HEK293 (cell line): ENCODE measurements around the gene GOLT1A.

Experiments
- CTCF ChIA-PET: fragments of 350-600 bp; formaldehyde crosslinking; extraction: SDS; loops from one replicate; lab custom pipeline; 2021; ENCODE audit warnings: antibody characterized with exemption; lab: Yijun Ruan, JAX
- POLR2A ChIA-PET: fragments of 300-600 bp; formaldehyde crosslinking; extraction: SDS; loops from one replicate; lab custom pipeline; 2020; ENCODE audit warnings: antibody characterized with exemption, inconsistent platforms; lab: Yijun Ruan, JAX
- H3K27ac ChIP-seq: fragments of 200-500 bp; sonication (Bioruptor generic); 2 replicates; pipeline ENCODE4 v1.5.1; 2014; ENCODE audit warnings: low read depth, low read length, control low read depth, inconsistent platforms; ENCODE audit errors: extremely low read depth
- H3K36me3 ChIP-seq, 2 experiments: fragments of 200-500 bp in 1 of 2; sonication (Bioruptor generic) in 1 of 2; 1 replicate in 1 of 2; 2 replicates in 1 of 2; pipeline ENCODE4 v1.5.1; 2014 to 2017; ENCODE audit warnings: inconsistent platforms in 2 of 2, low read length in 2 of 2; ENCODE audit not compliant: control insufficient read depth in 2 of 2, insufficient read depth in 1 of 2
- H3K4me1 ChIP-seq: fragments of 200-500 bp; sonication (Bioruptor generic); 2 replicates; pipeline ENCODE4 v1.5.1; 2014; ENCODE audit warnings: mild to moderate bottlenecking, low read length, inconsistent platforms; ENCODE audit not compliant: control insufficient read depth, insufficient read depth
- H3K4me3 ChIP-seq: 2 replicates; pipeline ENCODE4 v1.5.1; 2011; ENCODE audit warnings: low read depth, mild to moderate bottlenecking, control low read depth, low read length, moderate library complexity
- H3K9me3 ChIP-seq: fragments of 200-500 bp; sonication (Bioruptor generic); 2 replicates; pipeline ENCODE4 v1.5.1; 2014; ENCODE audit warnings: low read depth, low read length, inconsistent platforms; ENCODE audit not compliant: control insufficient read depth, insufficient read depth
- GFI1B ChIP-seq: fragments of 450-650 bp; formaldehyde crosslinking; IDR thresholded peaks from 2 replicates; pipeline ENCODE4 v1.5.1; 2016; ENCODE audit warnings: missing biosample characterization, missing genetic modification characterization
- GLI2 ChIP-seq: fragments of 450-650 bp; formaldehyde crosslinking; IDR thresholded peaks from 2 replicates; pipeline ENCODE4; 2017; ENCODE audit warnings: missing biosample characterization, missing genetic modification characterization, low read depth, borderline replicate concordance
- GLIS2 ChIP-seq: fragments of 450-650 bp; formaldehyde crosslinking; IDR thresholded peaks from 2 replicates; pipeline ENCODE4 v1.5.1; 2016; ENCODE audit warnings: missing biosample characterization, missing genetic modification characterization
- MYNN ChIP-seq: fragments of 450-650 bp; formaldehyde crosslinking; IDR thresholded peaks from 2 replicates; pipeline ENCODE4 v1.5.1; 2016; ENCODE audit warnings: missing biosample characterization, missing genetic modification characterization, borderline replicate concordance
- REPIN1 ChIP-seq: fragments of 450-650 bp; formaldehyde crosslinking; IDR thresholded peaks from 2 replicates; pipeline ENCODE4 v1.5.1; 2017; ENCODE audit warnings: missing biosample characterization, missing genetic modification characterization, low read depth
- SCRT2 ChIP-seq: fragments of 450-650 bp; formaldehyde crosslinking; IDR thresholded peaks from 2 replicates; pipeline ENCODE4 v1.5.1; 2016; ENCODE audit warnings: missing biosample characterization, missing genetic modification characterization
- ZNF140 ChIP-seq: fragments of 450-650 bp; formaldehyde crosslinking; IDR thresholded peaks from 2 replicates; pipeline ENCODE4 v1.5.1; 2016; ENCODE audit warnings: missing biosample characterization, missing genetic modification characterization
- ZNF24 ChIP-seq: fragments of 450-650 bp; formaldehyde crosslinking; IDR thresholded peaks from 2 replicates; pipeline ENCODE4 v1.5.1; 2016; ENCODE audit warnings: missing biosample characterization, missing genetic modification characterization
- ZNF366 ChIP-seq: fragments of 450-650 bp; formaldehyde crosslinking; conservative IDR thresholded peaks from 2 replicates; pipeline ENCODE4 v1.5.1; 2016; ENCODE audit warnings: missing biosample characterization, missing genetic modification characterization
- ZNF433 ChIP-seq: fragments of 450-650 bp; formaldehyde crosslinking; IDR thresholded peaks from 2 replicates; pipeline ENCODE4 v1.5.1; 2016; ENCODE audit warnings: missing biosample characterization, missing genetic modification characterization, low read depth
- ZNF624 ChIP-seq: fragments of 450-650 bp; formaldehyde crosslinking; IDR thresholded peaks from 2 replicates; pipeline ENCODE4 v1.5.1; 2017; ENCODE audit warnings: missing biosample characterization, missing genetic modification characterization
- ZNF629 ChIP-seq: fragments of 450-650 bp; formaldehyde crosslinking; IDR thresholded peaks from 2 replicates; pipeline ENCODE4 v1.5.1; 2017; ENCODE audit warnings: missing biosample characterization, missing genetic modification characterization
- ZNF707 ChIP-seq: fragments of 450-650 bp; formaldehyde crosslinking; IDR thresholded peaks from 2 replicates; pipeline ENCODE4 v1.5.1; 2016; ENCODE audit warnings: missing biosample characterization, missing genetic modification characterization
- ZNF768 ChIP-seq: fragments of 450-650 bp; formaldehyde crosslinking; IDR thresholded peaks from 2 replicates; pipeline ENCODE4 v1.5.1; 2018; ENCODE audit warnings: missing biosample characterization, mild to moderate bottlenecking, missing genetic modification characterization
- TF ChIP-seq, protein P1 (sequence below): fragments of 450-650 bp; formaldehyde crosslinking; IDR thresholded peaks from 2 replicates; pipeline ENCODE4; 2016; ENCODE audit warnings: missing biosample characterization, missing genetic modification characterization
- TF ChIP-seq, protein P2 (sequence below): fragments of 450-650 bp; formaldehyde crosslinking; IDR thresholded peaks from 2 replicates; pipeline ENCODE4 v1.5.1; 2016; ENCODE audit warnings: missing biosample characterization, missing genetic modification characterization
- TF ChIP-seq, protein P3 (sequence below): fragments of 450-650 bp; formaldehyde crosslinking; IDR thresholded peaks from 2 replicates; pipeline ENCODE4 v1.5.1; 2017; ENCODE audit warnings: missing biosample characterization, missing genetic modification characterization
- TF ChIP-seq, protein P4 (sequence below): fragments of 450-650 bp; IDR thresholded peaks from 2 replicates; pipeline ENCODE4 v1.5.1; 2018; ENCODE audit warnings: missing biosample characterization, missing genetic modification characterization
- TF ChIP-seq, protein P5 (sequence below): fragments of 450-650 bp; formaldehyde crosslinking; IDR thresholded peaks from 2 replicates; pipeline ENCODE4 v1.5.0; 2017; ENCODE audit warnings: missing biosample characterization, missing genetic modification characterization, borderline replicate concordance

Gene GOLT1A

DNA sequence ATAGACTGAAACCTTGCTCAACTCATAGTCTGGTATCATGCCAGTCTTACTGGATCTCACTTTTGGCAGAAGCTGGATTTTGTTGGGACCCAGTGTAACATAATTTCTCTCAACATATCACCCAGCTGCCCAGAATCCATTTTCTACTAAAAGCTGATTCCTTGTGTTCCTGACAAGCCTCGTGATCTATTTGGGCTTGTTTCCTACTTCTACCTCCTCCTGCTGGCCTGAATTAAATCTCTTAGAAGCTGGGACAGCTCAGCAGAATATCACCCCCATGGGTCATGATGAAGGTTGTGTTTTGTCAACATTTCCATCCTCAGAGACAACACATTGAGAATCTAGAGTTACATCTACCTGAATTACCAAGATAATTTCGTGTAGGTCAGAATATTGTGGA, 7.7 kb downstream of the GOLT1A start:
- POLR2A ChIA-PET = no interaction called here
- Histone ChIP-seq H3K4me3 (no peak overlapping the region), H3K27ac (no peak overlapping the region), H3K9me3 (no peaks in the 10 kb centered on the region), H3K36me3 (no peaks in the 10 kb centered on the region), H3K4me1 (no peaks in the 10 kb centered on the region)
- CTCF ChIA-PET = interaction anchor here (0.7 to 3.2 kb wide), 28 partner anchors 9 to 1319 kb away, joined by 3 to 89 read pairs (median 8); partner anchors contain the start of genes GOLT1A, KISS1, PLEKHA6 and REN
- TF ChIP-seq GLI2 (tag by site-specific recombination) = no peak
- TF ChIP-seq ZNF707 = no peak
- no peak for TF ChIP-seq GLIS2 (tag by site-specific recombination)
- no peak for TF ChIP-seq ZNF366 (tag by site-specific recombination)
- TF ChIP-seq ZNF433 (tag by site-specific recombination) = no peak
- no peak for TF ChIP-seq MYNN (tag by site-specific recombination)
- TF ChIP-seq, protein P1, sequence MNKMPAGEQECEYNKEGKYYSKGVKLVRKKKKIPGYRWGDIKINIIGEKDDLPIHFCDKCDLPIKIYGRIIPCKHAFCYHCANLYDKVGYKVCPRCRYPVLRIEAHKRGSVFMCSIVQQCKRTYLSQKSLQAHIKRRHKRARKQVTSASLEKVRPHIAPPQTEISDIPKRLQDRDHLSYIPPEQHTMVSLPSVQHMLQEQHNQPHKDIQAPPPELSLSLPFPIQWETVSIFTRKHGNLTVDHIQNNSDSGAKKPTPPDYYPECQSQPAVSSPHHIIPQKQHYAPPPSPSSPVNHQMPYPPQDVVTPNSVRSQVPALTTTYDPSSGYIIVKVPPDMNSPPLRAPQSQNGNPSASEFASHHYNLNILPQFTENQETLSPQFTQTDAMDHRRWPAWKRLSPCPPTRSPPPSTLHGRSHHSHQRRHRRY (tag by site-specific recombination) = no peak
- TF ChIP-seq, protein P2, sequence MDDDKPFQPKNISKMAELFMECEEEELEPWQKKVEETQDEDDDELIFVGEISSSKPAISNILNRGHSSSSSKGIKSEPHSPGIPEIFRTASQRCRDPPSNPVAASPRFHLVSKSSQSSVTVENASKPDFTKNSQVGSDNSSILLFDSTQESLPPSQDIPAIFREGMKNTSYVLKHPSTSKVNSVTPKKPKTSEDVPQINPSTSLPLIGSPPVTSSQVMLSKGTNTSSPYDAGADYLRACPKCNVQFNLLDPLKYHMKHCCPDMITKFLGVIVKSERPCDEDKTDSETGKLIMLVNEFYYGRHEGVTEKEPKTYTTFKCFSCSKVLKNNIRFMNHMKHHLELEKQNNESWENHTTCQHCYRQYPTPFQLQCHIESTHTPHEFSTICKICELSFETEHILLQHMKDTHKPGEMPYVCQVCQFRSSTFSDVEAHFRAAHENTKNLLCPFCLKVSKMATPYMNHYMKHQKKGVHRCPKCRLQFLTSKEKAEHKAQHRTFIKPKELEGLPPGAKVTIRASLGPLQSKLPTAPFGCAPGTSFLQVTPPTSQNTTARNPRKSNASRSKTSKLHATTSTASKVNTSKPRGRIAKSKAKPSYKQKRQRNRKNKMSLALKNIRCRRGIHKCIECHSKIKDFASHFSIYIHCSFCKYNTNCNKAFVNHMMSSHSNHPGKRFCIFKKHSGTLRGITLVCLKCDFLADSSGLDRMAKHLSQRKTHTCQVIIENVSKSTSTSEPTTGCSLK (tag by site-specific recombination) = no peak
- no peak for TF ChIP-seq SCRT2 (tag by site-specific recombination)

DNA sequence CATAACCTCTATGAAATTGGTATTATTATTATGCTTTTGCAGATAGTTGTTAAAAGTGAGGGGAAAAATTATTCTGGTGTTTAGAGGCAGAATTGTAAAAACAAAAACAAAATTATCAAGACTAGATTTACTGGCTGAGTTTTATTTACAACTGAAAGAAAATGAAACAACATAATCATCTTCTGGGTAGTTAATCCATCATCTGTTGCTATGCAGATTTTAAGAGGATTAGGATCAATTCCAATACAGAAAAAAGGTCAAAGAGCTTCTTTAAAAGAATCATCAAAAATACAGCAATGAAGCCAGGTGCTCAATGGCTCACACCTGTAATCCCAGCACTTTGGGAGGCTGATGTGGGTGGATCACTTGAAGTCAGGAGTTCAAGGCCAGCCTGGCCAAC, 8.3 kb downstream of the GOLT1A start:
- ChIA-PET CTCF (interaction anchor here (0.6 to 3.2 kb wide), 18 partner anchors 9 to 1842 kb away, joined by 3 to 89 read pairs (median 10); partner anchors contain the start of genes GOLT1A and KISS1), POLR2A (no interaction called here)

More for the DNA sequence above, 8.3 kb downstream of the GOLT1A start:
- H3K9me3 ChIP-seq = no peaks in the 10 kb centered on the region
- H3K4me1 ChIP-seq = no peaks in the 10 kb centered on the region
- TF ChIP-seq, protein P3, sequence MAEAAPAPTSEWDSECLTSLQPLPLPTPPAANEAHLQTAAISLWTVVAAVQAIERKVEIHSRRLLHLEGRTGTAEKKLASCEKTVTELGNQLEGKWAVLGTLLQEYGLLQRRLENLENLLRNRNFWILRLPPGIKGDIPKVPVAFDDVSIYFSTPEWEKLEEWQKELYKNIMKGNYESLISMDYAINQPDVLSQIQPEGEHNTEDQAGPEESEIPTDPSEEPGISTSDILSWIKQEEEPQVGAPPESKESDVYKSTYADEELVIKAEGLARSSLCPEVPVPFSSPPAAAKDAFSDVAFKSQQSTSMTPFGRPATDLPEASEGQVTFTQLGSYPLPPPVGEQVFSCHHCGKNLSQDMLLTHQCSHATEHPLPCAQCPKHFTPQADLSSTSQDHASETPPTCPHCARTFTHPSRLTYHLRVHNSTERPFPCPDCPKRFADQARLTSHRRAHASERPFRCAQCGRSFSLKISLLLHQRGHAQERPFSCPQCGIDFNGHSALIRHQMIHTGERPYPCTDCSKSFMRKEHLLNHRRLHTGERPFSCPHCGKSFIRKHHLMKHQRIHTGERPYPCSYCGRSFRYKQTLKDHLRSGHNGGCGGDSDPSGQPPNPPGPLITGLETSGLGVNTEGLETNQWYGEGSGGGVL = no peak
- TF ChIP-seq, protein P4, sequence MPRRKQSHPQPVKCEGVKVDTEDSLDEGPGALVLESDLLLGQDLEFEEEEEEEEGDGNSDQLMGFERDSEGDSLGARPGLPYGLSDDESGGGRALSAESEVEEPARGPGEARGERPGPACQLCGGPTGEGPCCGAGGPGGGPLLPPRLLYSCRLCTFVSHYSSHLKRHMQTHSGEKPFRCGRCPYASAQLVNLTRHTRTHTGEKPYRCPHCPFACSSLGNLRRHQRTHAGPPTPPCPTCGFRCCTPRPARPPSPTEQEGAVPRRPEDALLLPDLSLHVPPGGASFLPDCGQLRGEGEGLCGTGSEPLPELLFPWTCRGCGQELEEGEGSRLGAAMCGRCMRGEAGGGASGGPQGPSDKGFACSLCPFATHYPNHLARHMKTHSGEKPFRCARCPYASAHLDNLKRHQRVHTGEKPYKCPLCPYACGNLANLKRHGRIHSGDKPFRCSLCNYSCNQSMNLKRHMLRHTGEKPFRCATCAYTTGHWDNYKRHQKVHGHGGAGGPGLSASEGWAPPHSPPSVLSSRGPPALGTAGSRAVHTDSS (tag by site-specific recombination) = no peak
- TF ChIP-seq ZNF624 (tag by site-specific recombination) (no peak), GFI1B (tag by site-specific recombination) (no peak), ZNF768 (tag by site-specific recombination) (no peak), ZNF24 (no peak), ZNF140 (no peak), SCRT2 (tag by site-specific recombination) (no peak), REPIN1 (tag by site-specific recombination) (no peak), ZNF629 (tag by site-specific recombination) (no peak)
- TF ChIP-seq, protein P5, sequence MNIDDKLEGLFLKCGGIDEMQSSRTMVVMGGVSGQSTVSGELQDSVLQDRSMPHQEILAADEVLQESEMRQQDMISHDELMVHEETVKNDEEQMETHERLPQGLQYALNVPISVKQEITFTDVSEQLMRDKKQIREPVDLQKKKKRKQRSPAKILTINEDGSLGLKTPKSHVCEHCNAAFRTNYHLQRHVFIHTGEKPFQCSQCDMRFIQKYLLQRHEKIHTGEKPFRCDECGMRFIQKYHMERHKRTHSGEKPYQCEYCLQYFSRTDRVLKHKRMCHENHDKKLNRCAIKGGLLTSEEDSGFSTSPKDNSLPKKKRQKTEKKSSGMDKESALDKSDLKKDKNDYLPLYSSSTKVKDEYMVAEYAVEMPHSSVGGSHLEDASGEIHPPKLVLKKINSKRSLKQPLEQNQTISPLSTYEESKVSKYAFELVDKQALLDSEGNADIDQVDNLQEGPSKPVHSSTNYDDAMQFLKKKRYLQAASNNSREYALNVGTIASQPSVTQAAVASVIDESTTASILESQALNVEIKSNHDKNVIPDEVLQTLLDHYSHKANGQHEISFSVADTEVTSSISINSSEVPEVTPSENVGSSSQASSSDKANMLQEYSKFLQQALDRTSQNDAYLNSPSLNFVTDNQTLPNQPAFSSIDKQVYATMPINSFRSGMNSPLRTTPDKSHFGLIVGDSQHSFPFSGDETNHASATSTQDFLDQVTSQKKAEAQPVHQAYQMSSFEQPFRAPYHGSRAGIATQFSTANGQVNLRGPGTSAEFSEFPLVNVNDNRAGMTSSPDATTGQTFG (tag by site-specific recombination) = no peak
- no peak overlapping the region for H3K27ac ChIP-seq
- H3K36me3 ChIP-seq = no peaks in the 10 kb centered on the region
- no peak overlapping the region for H3K4me3 ChIP-seq
